Naive B cell (primary cell): Measurements from ENCODE around the gene NCOR1. TPM values are rescaled to one million over a fixed set of nuclear protein-coding genes. Genes with fewer than 3 reads are reported as not detected.
"Not testable (repeated sequence)": the region's sequence is repeated elsewhere in the genome, so short reads cannot be mapped to it uniquely, and the experiment has no call there.

Experiments
- ATAC-seq, 2 donors: fragments of 150-1000 bp; cut with Tn5 transposase; 2 replicates each; pipeline ENCODE4 v1.10.0; 2021; ENCODE audit warnings: low read depth in 2 of 2, mild to moderate bottlenecking in 2 of 2, moderate library complexity in 2 of 2
- DNase-seq: peaks from one replicate; pipeline ENCODE4 v3.0.0; 2022
- H3K27ac Mint-ChIP-seq, 6 donors: one replicate each; pipeline ENCODE4 v1.8.0; 2020 to 2022; ENCODE audit warnings: mild to moderate bottlenecking in 6 of 6, mixed read lengths in 6 of 6, moderate library complexity in 5 of 6, inconsistent platforms in 2 of 6
- H3K27me3 Mint-ChIP-seq, 3 donors: one replicate each; pipeline ENCODE4 v1.8.0; 2021 to 2022; ENCODE audit warnings: mixed read lengths in 3 of 3, mild to moderate bottlenecking in 1 of 3
- H3K36me3 Mint-ChIP-seq, 2 donors: one replicate each; pipeline ENCODE4 v1.8.0; 2020 to 2022; ENCODE audit warnings: mixed read lengths in 2 of 2, inconsistent platforms in 1 of 2, mild to moderate bottlenecking in 1 of 2
- H3K4me1 Mint-ChIP-seq, 3 donors: one replicate each; pipeline ENCODE4 v1.8.0; 2020 to 2022; ENCODE audit warnings: mixed read lengths in 3 of 3, inconsistent platforms in 1 of 3, mild to moderate bottlenecking in 1 of 3, moderate library complexity in 1 of 3
- H3K4me3 Mint-ChIP-seq, 8 donors: one replicate each; pipeline ENCODE4 v1.8.0; 2020 to 2022; ENCODE audit warnings: mild to moderate bottlenecking in 8 of 8, mixed read lengths in 8 of 8, moderate library complexity in 8 of 8, inconsistent platforms in 2 of 8
- H3K9me3 Mint-ChIP-seq, 7 donors: one replicate each; pipeline ENCODE4 v1.8.0; 2020 to 2022; ENCODE audit warnings: mixed read lengths in 7 of 7, mild to moderate bottlenecking in 5 of 7, inconsistent platforms in 2 of 7, moderate library complexity in 1 of 7
- polyA plus RNA-seq, 6 donors: library from polyadenylated mRNA; unstranded; fragments of 300-500 nt; fragmentation: Illumina TruSeq; gene quantifications; one replicate each; pipeline ENCODE4 v1.2.3, GENCODE V29; 2021; ENCODE audit warnings: low read depth in 6 of 6

NCOR1 gene
- polyA plus RNA-seq, 6 donors from 2014 or later = 65.6 to 181 (median 69.0) TPM

GRCh38 chr17:16158714-16159113 is 56.6 kb downstream of the NCOR1 start:
- ATAC-seq = no peak
- no peaks in the 10 kb centered on the region for H3K27me3 Mint-ChIP-seq
- H3K4me3 Mint-ChIP-seq = no peak overlapping the region
- no peaks in the 10 kb centered on the region for H3K9me3 Mint-ChIP-seq
- no peak for DNase-seq
- H3K4me1 Mint-ChIP-seq = peaks cover 0 to 7% (median 2%) of the 10 kb centered on the region in 3 donors
- no peak overlapping the region for H3K27ac Mint-ChIP-seq
- peaks cover 6 to 23% of the 10 kb centered on the region in 2 donors for H3K36me3 Mint-ChIP-seq

GRCh38 chr17:16155536-16155935 is 59.8 kb downstream of the NCOR1 start:
- Mint-ChIP-seq H3K9me3 (peaks cover 0 to 3% (median 0%) of the 10 kb centered on the region in 7 donors), H3K4me1 (no peaks in the 10 kb centered on the region), H3K4me3 (no peak overlapping the region), H3K36me3 (peaks cover 17 to 25% of the 10 kb centered on the region in 2 donors), H3K27ac (peak overlapping the region in 1 of 6 donors; percentile 21), H3K27me3 (no peaks in the 10 kb centered on the region)
- ATAC-seq (no peak), DNase-seq (no peak)

- not testable (repeated sequence) for H3K4me3 Mint-ChIP-seq, DNase-seq, H3K4me1 Mint-ChIP-seq, ATAC-seq, H3K27me3 Mint-ChIP-seq, H3K27ac Mint-ChIP-seq, H3K9me3 Mint-ChIP-seq
- H3K36me3 Mint-ChIP-seq = peaks cover 24 to 37% of the 10 kb centered on the region in 2 donors
Observed at GRCh38 chr17:16152326-16152725, 63.0 kb downstream of the NCOR1 start.

- no peak overlapping the region for H3K27ac Mint-ChIP-seq
- DNase-seq (no peak), ATAC-seq (no peak)
- no peaks in the 10 kb centered on the region for H3K27me3 Mint-ChIP-seq
- H3K4me3 Mint-ChIP-seq = no peak overlapping the region
- H3K4me1 Mint-ChIP-seq = peaks cover 0 to 4% (median 0%) of the 10 kb centered on the region in 3 donors
- peaks cover 29% of the 10 kb centered on the region in 2 donors for H3K36me3 Mint-ChIP-seq
- peaks cover 0 to 3% (median 0%) of the 10 kb centered on the region in 7 donors for H3K9me3 Mint-ChIP-seq
Observed at GRCh38 chr17:16150251-16150856, 65.0 kb downstream of the NCOR1 start.

- H3K27me3 Mint-ChIP-seq = no peaks in the 10 kb centered on the region
- peaks cover 24 to 26% of the 10 kb centered on the region in 2 donors for H3K36me3 Mint-ChIP-seq
- DNase-seq (no peak), ATAC-seq (no peak)
- peaks cover 0 to 3% (median 0%) of the 10 kb centered on the region in 7 donors for H3K9me3 Mint-ChIP-seq
- no peak overlapping the region for H3K4me3 Mint-ChIP-seq
- H3K27ac Mint-ChIP-seq = no peak overlapping the region
- H3K4me1 Mint-ChIP-seq = peaks cover 0 to 4% (median 0%) of the 10 kb centered on the region in 3 donors
Observed at GRCh38 chr17:16148596-16148995, 66.7 kb downstream of the NCOR1 start.

- not testable (repeated sequence) for ATAC-seq, H3K4me3 Mint-ChIP-seq, DNase-seq, H3K9me3 Mint-ChIP-seq, H3K27me3 Mint-ChIP-seq, H3K4me1 Mint-ChIP-seq
- Mint-ChIP-seq H3K36me3 (peaks cover 17 to 29% of the 10 kb centered on the region in 2 donors), H3K27ac (peak overlapping the region in 1 of 6 donors; percentile 47)
Observed at GRCh38 chr17:16145319-16145890, 69.9 kb downstream of the NCOR1 start.

GRCh38 chr17:16141685-16142084 is 73.6 kb downstream of the NCOR1 start:
- Mint-ChIP-seq H3K27me3 (no peaks in the 10 kb centered on the region), H3K27ac (peak overlapping the region in 2 of 6 donors; percentile 17 to 22), H3K4me3 (no peak overlapping the region), H3K9me3 (no peaks in the 10 kb centered on the region), H3K36me3 (peaks cover 15 to 20% of the 10 kb centered on the region in 2 donors), H3K4me1 (peaks cover 0 to 6% (median 0%) of the 10 kb centered on the region in 3 donors)
- DNase-seq (no peak), ATAC-seq (no peak)

- Mint-ChIP-seq H3K9me3 (no peaks in the 10 kb centered on the region), H3K27me3 (no peaks in the 10 kb centered on the region), H3K4me3 (no peak overlapping the region), H3K4me1 (peaks cover 0 to 6% (median 0%) of the 10 kb centered on the region in 3 donors), H3K27ac (no peak overlapping the region), H3K36me3 (peaks cover 15 to 16% of the 10 kb centered on the region in 2 donors)
- no peak for DNase-seq
- no peak for ATAC-seq
Observed at GRCh38 chr17:16140854-16141253, 74.5 kb downstream of the NCOR1 start.

GRCh38 chr17:16135461-16135860 is 79.9 kb downstream of the NCOR1 start:
- peaks cover 0 to 6% (median 3%) of the 10 kb centered on the region in 3 donors for H3K4me1 Mint-ChIP-seq
- no peak for DNase-seq
- no peaks in the 10 kb centered on the region for H3K27me3 Mint-ChIP-seq
- no peak for ATAC-seq
- no peaks in the 10 kb centered on the region for H3K9me3 Mint-ChIP-seq
- H3K27ac Mint-ChIP-seq = peak overlapping the region in 1 of 6 donors; percentile 39
- H3K4me3 Mint-ChIP-seq = no peak overlapping the region
- H3K36me3 Mint-ChIP-seq = peaks cover 16 to 27% of the 10 kb centered on the region in 2 donors

GRCh38 chr17:16131593-16131992 is 83.7 kb downstream of the NCOR1 start:
- Mint-ChIP-seq H3K4me3 (no peak overlapping the region), H3K9me3 (no peaks in the 10 kb centered on the region), H3K27ac (peak overlapping the region in 2 of 6 donors; percentile 33 to 69), H3K4me1 (peaks cover 0 to 12% (median 6%) of the 10 kb centered on the region in 3 donors), H3K36me3 (peaks cover 27 to 33% of the 10 kb centered on the region in 2 donors), H3K27me3 (no peaks in the 10 kb centered on the region)
- ATAC-seq (no peak), DNase-seq (no peak)

- peak overlapping the region in 2 of 6 donors; percentile 9 to 56 for H3K27ac Mint-ChIP-seq
- H3K36me3 Mint-ChIP-seq = peaks cover 18 to 32% of the 10 kb centered on the region in 2 donors
- no peak overlapping the region for H3K4me3 Mint-ChIP-seq
- peaks cover 0 to 12% (median 6%) of the 10 kb centered on the region in 3 donors for H3K4me1 Mint-ChIP-seq
- no peaks in the 10 kb centered on the region for H3K9me3 Mint-ChIP-seq
- no peak for ATAC-seq
- no peak for DNase-seq
- no peaks in the 10 kb centered on the region for H3K27me3 Mint-ChIP-seq
Observed at GRCh38 chr17:16129441-16130205, 85.7 kb downstream of the NCOR1 start.

- H3K36me3 Mint-ChIP-seq = peaks cover 43 to 48% of the 10 kb centered on the region in 2 donors
- no peak for DNase-seq
Observed at GRCh38 chr17:16123531-16123930, 91.8 kb downstream of the NCOR1 start.

GRCh38 chr17:16122697-16123434 is 92.5 kb downstream of the NCOR1 start:
- DNase-seq (no peak), ATAC-seq (no peak)
- Mint-ChIP-seq H3K4me3 (no peak overlapping the region), H3K27ac (peak overlapping the region in 5 of 6 donors; percentile 0 to 63 (median 46)), H3K4me1 (peaks cover 0 to 10% (median 5%) of the 10 kb centered on the region in 3 donors), H3K36me3 (peaks cover 43 to 44% of the 10 kb centered on the region in 2 donors), H3K9me3 (no peaks in the 10 kb centered on the region), H3K27me3 (no peaks in the 10 kb centered on the region)

More at GRCh38 chr17:16123531-16123930, 91.8 kb downstream of the NCOR1 start:
- no peak overlapping the region for H3K4me3 Mint-ChIP-seq
- no peaks in the 10 kb centered on the region for H3K9me3 Mint-ChIP-seq
- peak overlapping the region in 4 of 6 donors; percentile 0 to 62 (median 38) for H3K27ac Mint-ChIP-seq
- H3K27me3 Mint-ChIP-seq = no peaks in the 10 kb centered on the region
- H3K4me1 Mint-ChIP-seq = peaks cover 0 to 13% (median 5%) of the 10 kb centered on the region in 3 donors
- ATAC-seq = no peak
